G401.6 (cell line): Measurements from ENCODE around the gene TNS1.

Experiments
- FAIRE-seq: peaks from 2 replicates; lab custom pipeline; 2012; peaks lifted over from hg19 to GRCh38; lab: Jason Lieb, UNC

TNS1 gene

GRCh38 chr2:217830061-217830460, 172.7 kb downstream of the TNS1 start:
- FAIRE-seq, result no peak

- FAIRE-seq, result no peak
Observed at GRCh38 chr2:217829420-217829819, 173.4 kb downstream of the TNS1 start.

GRCh38 chr2:217828336-217828735, 174.5 kb downstream of the TNS1 start:
- no peak for FAIRE-seq

GRCh38 chr2:217827430-217828201, 175.2 kb downstream of the TNS1 start:
- no peak for FAIRE-seq

- no peak for FAIRE-seq
Observed at GRCh38 chr2:217826991-217827390, 175.8 kb downstream of the TNS1 start.

GRCh38 chr2:217826520-217826919, 176.3 kb downstream of the TNS1 start:
- FAIRE-seq, result no peak

- no peak for FAIRE-seq
Observed at GRCh38 chr2:217825469-217826235, 177.1 kb downstream of the TNS1 start.

- FAIRE-seq, result no peak
Observed at GRCh38 chr2:217824223-217824622, 178.6 kb downstream of the TNS1 start.

- no peak for FAIRE-seq
Observed at GRCh38 chr2:217823626-217824025, 179.2 kb downstream of the TNS1 start.

GRCh38 chr2:217822296-217823252, 180.2 kb downstream of the TNS1 start:
- no peak for FAIRE-seq

GRCh38 chr2:217821536-217822147, 181.2 kb downstream of the TNS1 start:
- FAIRE-seq, result no peak

GRCh38 chr2:217820904-217821303, 181.9 kb downstream of the TNS1 start:
- no peak for FAIRE-seq

- FAIRE-seq, result no peak
Observed at GRCh38 chr2:217820091-217820819, 182.5 kb downstream of the TNS1 start.

GRCh38 chr2:217818293-217818850, 184.4 kb downstream of the TNS1 start:
- FAIRE-seq, result no peak

GRCh38 chr2:217817466-217818292, 185.1 kb downstream of the TNS1 start:
- FAIRE-seq, result no peak

GRCh38 chr2:217816396-217816869, 186.4 kb downstream of the TNS1 start:
- no peak for FAIRE-seq

- no peak for FAIRE-seq
Observed at GRCh38 chr2:217813828-217814227, 189.0 kb downstream of the TNS1 start.

- FAIRE-seq, result no peak
Observed at GRCh38 chr2:217812170-217812569, 190.6 kb downstream of the TNS1 start.

GRCh38 chr2:217810260-217810659, 192.5 kb downstream of the TNS1 start:
- no peak for FAIRE-seq

- no peak for FAIRE-seq
Observed at GRCh38 chr2:217809736-217810135, 193.1 kb downstream of the TNS1 start.
